Astrocyte (in vitro differentiated cells and primary cell): ENCODE measurements around the gene SERPINA1.
"Not testable (repeated sequence)": the region's sequence is repeated elsewhere in the genome, so short reads cannot be mapped to it uniquely, and the experiment has no call there.

Experiments
- CTCF ChIP-seq: IDR thresholded peaks from 2 replicates; pipeline ENCODE4 v1.5.1; 2011; ENCODE audit warnings: low read depth, mild to moderate bottlenecking, inconsistent platforms, low read length, moderate library complexity; ENCODE audit not compliant: insufficient read depth
- EZH2 ChIP-seq: IDR thresholded peaks from 2 replicates; pipeline ENCODE4 v1.6.1; 2012; ENCODE audit warnings: mild to moderate bottlenecking, low read length, inconsistent platforms; ENCODE audit not compliant: insufficient read depth

- TF ChIP-seq CTCF, EZH2: not testable (repeated sequence)
Measured at GRCh38 chr14:94369766-94370523, 18.5 kb downstream of the SERPINA1 start.
